ENCODE measurements around the gene SPRYD3. TPM values are rescaled to one million over a fixed set of nuclear protein-coding genes. Genes with fewer than 3 reads are reported as not detected.
A peak's percentile ranks its signal among the peaks of the same experiment; 100 is the strongest.

Gene SPRYD3
- total RNA-seq, 1 experiment from 2014 or later = 47.5 TPM

GRCh38 chr12:53044052-53044581 lies 35.1 kb downstream of the SPRYD3 start:
- Histone ChIP-seq H3K4me2 (ENCODE audit: low read length) (peak overlapping the region; percentile 90), H3K79me2 (ENCODE audit: insufficient read depth, low read length) (no peaks in the 10 kb centered on the region; the same call in 1 of the 2 replicates), H2AFZ (ENCODE audit: low read depth, low read length, poor library complexity, severe bottlenecking) (no peak overlapping the region), H3K9me3 (ENCODE audit: control insufficient read depth in 1 of 2, insufficient read depth in 1 of 2, low read depth in 1 of 2, low read length in 2 of 2) (no peaks in the 10 kb centered on the region), H3K36me3 (ENCODE audit: control insufficient read depth in 1 of 2, insufficient read depth in 2 of 2, low read length in 2 of 2) (peaks cover 5 to 9% of the 10 kb centered on the region in 2 experiments), H3K4me3 (replicated peaks in 1 of 2; ENCODE audit: low read depth in 1 of 2, low read length in 2 of 2) (peak overlapping the region in 1 of 2 experiments; percentile 18; a peak in 1 of 4 replicates), H3K27me3 (ENCODE audit: insufficient read depth, low read length) (no peaks in the 10 kb centered on the region), H4K20me1 (ENCODE audit: insufficient read depth) (0 out of 2 replicates have a peak, but pooled peaks cover under 1% of the 10 kb centered on the region), H3K9me2 (ENCODE audit: insufficient read depth) (no peaks in the 10 kb centered on the region), H3K4me1 (ENCODE audit: control insufficient read depth in 1 of 2, insufficient read depth in 2 of 2, low read length in 2 of 2) (peaks cover 34 to 59% of the 10 kb centered on the region in 2 experiments), H3K9ac (ENCODE audit: low read length) (peak overlapping the region; percentile 38), H3K27ac (ENCODE audit: low read depth, low read length) (peak overlapping the region; percentile 4; the same call in 1 of the 2 replicates)
- intact Hi-C loops (cut with micrococcal nuclease) = no loop called here
- ATAC-seq (no peak), DNase-seq (ENCODE audit: low read depth, low spot score) (no peak)
- RAD21 ChIA-PET (ENCODE audit: low non-redundant PET in 1 of 2, low total read pairs in 2 of 2, uncharacterized antibody in 2 of 2, unreplicated experiment in 2 of 2) = interaction anchor here in 1 of 2 experiments (0.6 kb wide), 1 partner anchor 88 kb away, joined by 3 read pairs; no protein-coding TSS in a partner anchor
- TF ChIP-seq RAD21 (IDR thresholded peaks at IDR 0.05; ENCODE audit: low read depth) (no peak), ZFX (IDR thresholded peaks at IDR 0.05) (no peak), MAX (IDR thresholded peaks at IDR 0.05) (no peak), SRF (IDR thresholded peaks at IDR 0.05; ENCODE audit: low read depth) (no peak), POLR2AphosphoS5 (IDR thresholded peaks at IDR 0.05; ENCODE audit: low read depth, low read length) (peak; percentile 13; the same call in 1 of the 2 replicates), ATF3 (IDR thresholded peaks at IDR 0.05) (no peak), ZBTB33 (IDR thresholded peaks at IDR 0.05; ENCODE audit: extremely low read depth, insufficient replicate concordance, low read length) (no peak)
- POLR2A ChIA-PET = interaction anchor here (0.6 to 3.0 kb wide), 3 partner anchors 10 to 90 kb away, joined by 3 to 14 read pairs (median 6); partner anchors contain the start of gene SPRYD3
- BruUV-seq (replicated peaks) = no TSS peak
- CTCF ChIA-PET = interaction anchor here (0.6 to 2.3 kb wide), 6 partner anchors 10 to 159 kb away, joined by 3 to 9 read pairs (median 4); no protein-coding TSS in a partner anchor
